ENCODE data around the gene STS.

STS gene, protein sequence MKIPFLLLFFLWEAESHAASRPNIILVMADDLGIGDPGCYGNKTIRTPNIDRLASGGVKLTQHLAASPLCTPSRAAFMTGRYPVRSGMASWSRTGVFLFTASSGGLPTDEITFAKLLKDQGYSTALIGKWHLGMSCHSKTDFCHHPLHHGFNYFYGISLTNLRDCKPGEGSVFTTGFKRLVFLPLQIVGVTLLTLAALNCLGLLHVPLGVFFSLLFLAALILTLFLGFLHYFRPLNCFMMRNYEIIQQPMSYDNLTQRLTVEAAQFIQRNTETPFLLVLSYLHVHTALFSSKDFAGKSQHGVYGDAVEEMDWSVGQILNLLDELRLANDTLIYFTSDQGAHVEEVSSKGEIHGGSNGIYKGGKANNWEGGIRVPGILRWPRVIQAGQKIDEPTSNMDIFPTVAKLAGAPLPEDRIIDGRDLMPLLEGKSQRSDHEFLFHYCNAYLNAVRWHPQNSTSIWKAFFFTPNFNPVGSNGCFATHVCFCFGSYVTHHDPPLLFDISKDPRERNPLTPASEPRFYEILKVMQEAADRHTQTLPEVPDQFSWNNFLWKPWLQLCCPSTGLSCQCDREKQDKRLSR

DNA sequence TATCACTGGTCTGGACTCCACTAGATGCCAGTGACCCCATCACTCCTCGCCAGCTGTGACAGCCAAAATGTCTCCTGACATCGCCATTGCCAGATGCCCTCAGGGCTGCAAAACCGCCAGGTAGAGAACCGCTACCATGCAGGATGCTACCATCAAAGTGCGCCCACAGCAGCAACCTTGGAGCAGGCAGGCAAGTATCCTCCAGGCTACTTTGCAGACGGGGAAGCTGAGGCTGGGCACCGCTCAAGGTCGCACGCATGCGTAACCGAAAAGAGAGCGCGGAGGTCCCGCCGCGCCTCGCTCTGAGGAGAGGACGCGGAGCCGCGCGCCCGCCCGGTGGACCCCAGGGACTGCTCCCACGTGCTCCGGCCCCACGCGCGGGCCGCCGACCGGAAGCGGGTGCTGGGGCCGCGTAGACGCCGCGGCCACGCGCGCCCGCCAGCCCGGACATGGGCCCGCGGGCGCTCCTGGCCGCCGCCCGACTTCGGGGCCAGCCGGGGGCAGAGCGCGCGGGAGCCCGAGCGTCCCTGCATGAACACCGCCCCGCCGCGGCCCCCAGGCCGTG lies at the start of gene STS:
STS (plus strand) TSS at position 300 of the 565 bp plus-strand sequence. CDS start 105,488 bp downstream, outside the sequence.
- Mint-ChIP-seq H3K27me3 (no peaks in the 10 kb centered on the region), H3K36me3 (no peaks in the 10 kb centered on the region), H3K4me3 (peak within 1 kb of the TSS; percentile 88), H3K27ac (peak within 1 kb of the TSS; percentile 85), H3K4me1 (ENCODE audit: low read depth) (peaks cover 17% of the 10 kb centered on the region), H3K9me3 (ENCODE audit: low read depth) (no peaks in the 10 kb centered on the region)

DNA sequence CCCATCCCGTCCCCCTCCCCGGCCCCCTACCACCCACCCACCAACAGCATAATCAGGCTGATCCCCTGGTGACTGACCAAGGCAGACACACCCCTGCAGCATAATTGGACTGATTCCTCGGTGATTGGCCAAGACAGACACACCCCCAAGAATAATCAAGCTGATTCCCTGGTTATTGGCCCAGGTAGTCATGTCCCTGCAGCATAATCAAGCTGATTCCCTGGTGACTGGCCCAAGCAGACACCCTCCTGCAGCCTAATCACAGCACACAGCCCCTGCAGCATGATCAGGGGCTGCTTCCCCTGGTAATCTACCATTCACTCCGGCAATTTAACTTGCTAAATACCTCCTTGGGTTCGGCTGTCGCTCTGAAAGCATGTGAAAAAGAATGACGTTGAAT lies 47.5 kb upstream of the STS start:
- Mint-ChIP-seq H3K27ac (no peak overlapping the region), H3K27me3 (no peaks in the 10 kb centered on the region), H3K9me3 (ENCODE audit: low read depth) (no peaks in the 10 kb centered on the region), H3K36me3 (peaks cover 6% of the 10 kb centered on the region), H3K4me3 (no peak overlapping the region), H3K4me1 (ENCODE audit: low read depth) (peaks cover 5% of the 10 kb centered on the region)

DNA sequence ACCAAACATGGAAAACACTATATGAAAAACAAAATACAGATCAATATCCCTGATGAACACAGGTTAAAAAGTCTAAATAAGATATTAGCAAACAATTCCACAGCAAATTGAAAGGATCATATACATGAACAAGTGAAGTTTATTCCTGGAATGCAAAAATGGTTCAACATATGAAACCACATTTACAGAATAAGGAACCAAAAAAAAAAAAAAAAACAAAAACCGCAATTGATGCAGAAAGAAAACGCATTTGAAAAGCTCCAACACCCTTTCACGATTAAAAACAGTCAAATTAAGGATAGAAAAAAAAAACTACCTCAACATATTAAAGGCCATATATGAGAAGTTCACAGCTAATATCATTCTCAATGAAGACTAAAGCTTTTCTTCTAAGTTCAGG lies 45.4 kb upstream of the STS start:
- H3K27me3 Mint-ChIP-seq = no peaks in the 10 kb centered on the region

DNA sequence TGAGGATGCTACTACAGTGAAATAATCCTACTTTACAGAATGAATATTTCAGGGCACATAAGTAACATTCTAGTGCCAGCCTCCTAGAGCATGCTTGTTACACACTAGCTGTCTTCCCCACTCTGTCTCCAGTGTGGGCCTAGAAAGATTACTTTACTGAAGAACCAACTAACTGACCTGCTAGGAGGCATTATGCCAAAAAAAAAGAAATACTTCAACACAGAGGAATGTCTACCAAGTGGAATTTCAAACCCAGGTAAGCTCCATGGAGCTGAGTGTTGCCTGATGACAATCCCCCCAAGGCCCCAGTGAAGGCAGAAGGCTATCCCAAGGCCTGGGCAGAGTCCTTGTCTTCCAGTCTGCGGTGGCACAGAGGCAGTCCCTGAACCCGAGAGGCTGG lies 40.9 kb upstream of the STS start:
- no peaks in the 10 kb centered on the region for H3K9me3 Mint-ChIP-seq (ENCODE audit: low read depth)
- no peak overlapping the region for H3K27ac Mint-ChIP-seq
- no peak overlapping the region for H3K4me3 Mint-ChIP-seq
- H3K27me3 Mint-ChIP-seq = no peaks in the 10 kb centered on the region
- H3K4me1 Mint-ChIP-seq (ENCODE audit: low read depth) = peaks cover 23% of the 10 kb centered on the region
- H3K36me3 Mint-ChIP-seq = peaks cover 6% of the 10 kb centered on the region

More for the DNA sequence above, 45.4 kb upstream of the STS start:
- no peaks in the 10 kb centered on the region for H3K9me3 Mint-ChIP-seq (ENCODE audit: low read depth)
- peaks cover 5% of the 10 kb centered on the region for H3K4me1 Mint-ChIP-seq (ENCODE audit: low read depth)
- H3K27ac Mint-ChIP-seq = no peak overlapping the region
- no peak overlapping the region for H3K4me3 Mint-ChIP-seq
- peaks cover 6% of the 10 kb centered on the region for H3K36me3 Mint-ChIP-seq

GRCh38 chrX:7108030-7108429 lies 39.5 kb upstream of the STS start:
- no peaks in the 10 kb centered on the region for H3K9me3 Mint-ChIP-seq (ENCODE audit: low read depth)
- peaks cover 22% of the 10 kb centered on the region for H3K4me1 Mint-ChIP-seq (ENCODE audit: low read depth)
- H3K27ac Mint-ChIP-seq = no peak overlapping the region
- H3K4me3 Mint-ChIP-seq = no peak overlapping the region
- H3K27me3 Mint-ChIP-seq = no peaks in the 10 kb centered on the region
- peaks cover 6% of the 10 kb centered on the region for H3K36me3 Mint-ChIP-seq

- no peak overlapping the region for H3K27ac Mint-ChIP-seq
- no peaks in the 10 kb centered on the region for H3K27me3 Mint-ChIP-seq
- no peaks in the 10 kb centered on the region for H3K36me3 Mint-ChIP-seq
- H3K4me3 Mint-ChIP-seq = peak overlapping the region; percentile 49
- H3K9me3 Mint-ChIP-seq (ENCODE audit: low read depth) = no peaks in the 10 kb centered on the region
- H3K4me1 Mint-ChIP-seq (ENCODE audit: low read depth) = peaks cover 19% of the 10 kb centered on the region
Measured at GRCh38 chrX:7109049-7109531, 38.4 kb upstream of the STS start.

- Mint-ChIP-seq H3K27ac (no peak overlapping the region), H3K27me3 (no peaks in the 10 kb centered on the region), H3K4me1 (ENCODE audit: low read depth) (peaks cover 20% of the 10 kb centered on the region), H3K36me3 (peaks cover 3% of the 10 kb centered on the region), H3K9me3 (ENCODE audit: low read depth) (no peaks in the 10 kb centered on the region), H3K4me3 (no peak overlapping the region)
Measured at GRCh38 chrX:7109838-7110793, 37.4 kb upstream of the STS start.

- H3K9me3 Mint-ChIP-seq (ENCODE audit: low read depth) = no peaks in the 10 kb centered on the region
- H3K4me1 Mint-ChIP-seq (ENCODE audit: low read depth) = peaks cover 22% of the 10 kb centered on the region
- H3K27me3 Mint-ChIP-seq = no peaks in the 10 kb centered on the region
- H3K4me3 Mint-ChIP-seq = no peak overlapping the region
- no peak overlapping the region for H3K27ac Mint-ChIP-seq
- H3K36me3 Mint-ChIP-seq = peaks cover 3% of the 10 kb centered on the region
Measured at GRCh38 chrX:7110821-7111276, 36.7 kb upstream of the STS start.

DNA sequence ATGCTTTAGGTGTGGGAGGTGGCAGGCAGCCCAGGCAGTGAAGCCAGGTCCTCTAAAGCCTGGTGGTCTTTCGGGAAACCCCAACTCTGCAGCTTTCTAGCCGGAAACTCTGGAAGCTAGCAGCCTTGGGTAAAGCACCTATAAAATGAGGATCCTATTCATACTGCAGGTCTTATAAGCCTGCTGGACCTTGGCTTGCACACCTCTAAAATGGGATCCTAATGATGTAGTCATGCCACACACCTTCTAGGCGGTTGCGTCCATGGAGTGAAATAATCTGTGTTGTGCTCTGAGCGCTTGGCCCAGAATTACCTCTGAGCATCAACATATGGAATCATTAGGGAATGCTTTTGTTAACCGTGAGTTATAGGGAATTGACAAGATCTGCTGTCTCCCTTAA lies 36.0 kb upstream of the STS start:
- Mint-ChIP-seq H3K4me3 (no peak overlapping the region), H3K27ac (no peak overlapping the region), H3K36me3 (peaks cover 3% of the 10 kb centered on the region), H3K9me3 (ENCODE audit: low read depth) (no peaks in the 10 kb centered on the region), H3K4me1 (ENCODE audit: low read depth) (peaks cover 22% of the 10 kb centered on the region), H3K27me3 (no peaks in the 10 kb centered on the region)

DNA sequence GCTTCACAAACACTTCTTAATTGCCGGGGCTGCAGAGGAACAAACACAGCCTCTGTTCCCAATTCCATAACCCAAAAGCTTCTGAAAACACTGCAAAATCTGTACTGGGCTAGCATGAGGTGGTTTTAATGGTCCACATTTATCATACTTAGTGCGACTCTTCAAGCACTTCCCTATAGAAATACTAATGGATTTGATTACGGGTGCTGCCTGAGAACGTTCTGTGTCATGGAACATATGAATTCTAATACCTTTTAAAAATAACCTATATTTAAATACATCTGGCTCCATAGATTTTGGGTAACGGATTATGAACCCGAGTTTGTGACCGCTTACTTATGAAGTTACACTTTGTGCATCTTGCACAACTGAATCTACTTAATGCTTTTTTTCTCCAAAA lies 35.4 kb upstream of the STS start:
- Mint-ChIP-seq H3K27ac (no peak overlapping the region), H3K4me1 (ENCODE audit: low read depth) (peaks cover 22% of the 10 kb centered on the region), H3K27me3 (no peaks in the 10 kb centered on the region), H3K36me3 (peaks cover 3% of the 10 kb centered on the region), H3K4me3 (no peak overlapping the region), H3K9me3 (ENCODE audit: low read depth) (no peaks in the 10 kb centered on the region)

- Mint-ChIP-seq H3K9me3 (ENCODE audit: low read depth) (no peaks in the 10 kb centered on the region), H3K4me1 (ENCODE audit: low read depth) (peaks cover 16% of the 10 kb centered on the region), H3K27me3 (no peaks in the 10 kb centered on the region), H3K27ac (no peak overlapping the region), H3K4me3 (no peak overlapping the region), H3K36me3 (peaks cover 5% of the 10 kb centered on the region)
Measured at GRCh38 chrX:7115557-7115956, 32.0 kb upstream of the STS start.

DNA sequence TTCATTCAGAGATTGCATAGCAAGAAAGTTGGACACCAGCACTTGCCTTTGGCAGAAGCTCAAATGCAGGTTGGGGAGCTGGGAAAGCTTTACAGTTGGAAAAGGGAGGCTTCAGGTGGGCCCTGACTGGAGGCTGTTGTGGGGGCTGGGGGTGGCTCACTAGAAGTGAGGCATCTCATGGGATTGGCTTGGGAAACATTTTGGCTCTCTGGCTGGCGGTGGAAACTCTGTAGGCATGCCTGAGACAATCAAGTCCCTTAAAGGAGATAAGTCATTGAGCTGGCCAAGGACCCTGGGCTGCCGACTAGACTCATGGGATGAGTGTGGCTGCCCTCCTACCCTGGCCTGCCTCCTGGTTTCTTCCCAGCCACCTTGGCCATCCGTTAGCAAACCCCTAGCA lies 31.4 kb upstream of the STS start:
- H3K4me3 Mint-ChIP-seq = no peak overlapping the region
- peaks cover 11% of the 10 kb centered on the region for H3K4me1 Mint-ChIP-seq (ENCODE audit: low read depth)
- H3K9me3 Mint-ChIP-seq (ENCODE audit: low read depth) = no peaks in the 10 kb centered on the region
- H3K27ac Mint-ChIP-seq = no peak overlapping the region
- H3K36me3 Mint-ChIP-seq = peaks cover 5% of the 10 kb centered on the region
- H3K27me3 Mint-ChIP-seq = no peaks in the 10 kb centered on the region

DNA sequence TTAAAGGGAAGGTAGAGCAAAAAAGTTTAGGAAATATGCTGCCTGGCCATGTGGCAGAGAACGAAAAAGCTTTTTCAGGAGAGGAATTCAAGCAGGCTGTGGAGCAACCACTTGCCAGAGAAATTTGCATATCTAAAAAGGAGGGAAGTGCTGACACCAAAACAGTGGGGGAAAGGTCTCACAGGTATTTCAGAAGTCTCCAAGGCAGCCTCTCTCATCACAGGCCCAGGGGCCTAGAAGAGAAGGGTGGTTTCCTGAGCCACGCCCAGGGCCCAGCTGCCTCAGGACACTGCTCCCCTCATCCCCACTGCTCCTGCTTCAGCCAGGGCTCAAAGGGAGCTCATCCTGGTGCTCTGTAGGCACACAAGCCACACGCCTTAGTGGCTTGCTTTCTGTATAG lies 29.9 kb upstream of the STS start:
- Mint-ChIP-seq H3K27ac (no peak overlapping the region), H3K9me3 (ENCODE audit: low read depth) (no peaks in the 10 kb centered on the region), H3K4me1 (ENCODE audit: low read depth) (peaks cover 12% of the 10 kb centered on the region), H3K36me3 (peaks cover 5% of the 10 kb centered on the region), H3K27me3 (no peaks in the 10 kb centered on the region), H3K4me3 (no peak overlapping the region)

DNA sequence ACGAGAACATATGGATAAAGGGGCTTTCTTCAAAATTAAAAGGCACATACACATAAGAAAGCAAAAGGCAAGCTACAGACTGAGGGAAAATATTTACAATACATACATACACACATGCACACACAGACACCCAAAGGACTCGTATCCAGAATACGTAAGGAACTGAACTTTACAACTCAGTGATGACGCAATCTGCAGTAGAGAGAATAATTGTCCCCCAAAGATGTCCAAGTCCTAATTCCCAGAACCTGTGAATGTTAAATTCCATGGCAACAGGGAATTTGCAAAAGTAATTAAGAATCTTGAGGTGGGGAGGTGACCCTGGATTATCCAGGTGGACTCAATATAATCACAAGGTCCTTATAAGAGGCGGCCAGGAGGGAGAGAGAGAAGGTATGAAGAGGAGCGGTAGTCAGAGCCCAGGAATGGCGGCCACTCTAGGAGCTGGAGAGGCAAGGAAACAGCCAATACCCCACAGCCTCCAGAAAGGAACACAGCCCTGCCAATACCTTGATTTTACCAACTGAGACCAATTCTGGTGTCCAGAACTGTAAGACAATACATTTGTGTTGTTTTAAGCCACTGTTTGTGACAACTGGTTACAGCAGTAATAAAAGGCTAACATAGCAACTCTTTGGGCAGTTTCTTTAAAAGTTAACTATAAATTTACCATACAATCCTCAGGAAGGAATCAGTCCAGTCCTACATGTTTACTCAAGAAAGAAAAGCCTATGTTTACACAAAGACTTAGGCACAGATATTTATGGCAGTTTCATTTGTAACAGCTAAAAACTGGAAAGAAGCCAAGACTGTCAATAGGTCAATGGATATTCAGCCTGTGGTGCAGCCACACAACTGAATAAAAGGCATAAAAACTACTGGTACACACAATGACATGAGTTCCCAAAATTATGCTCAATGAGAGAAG lies 27.3 kb upstream of the STS start:
- Mint-ChIP-seq H3K27me3 (no peaks in the 10 kb centered on the region), H3K27ac (no peak overlapping the region), H3K4me1 (ENCODE audit: low read depth) (peaks cover 15% of the 10 kb centered on the region), H3K36me3 (peaks cover 3% of the 10 kb centered on the region), H3K9me3 (ENCODE audit: low read depth) (no peaks in the 10 kb centered on the region), H3K4me3 (no peak overlapping the region)

Measured in activated naive CD8-positive, alpha-beta T cell (primary cell).